ENCODE data around the gene MOB3A.

DNA sequence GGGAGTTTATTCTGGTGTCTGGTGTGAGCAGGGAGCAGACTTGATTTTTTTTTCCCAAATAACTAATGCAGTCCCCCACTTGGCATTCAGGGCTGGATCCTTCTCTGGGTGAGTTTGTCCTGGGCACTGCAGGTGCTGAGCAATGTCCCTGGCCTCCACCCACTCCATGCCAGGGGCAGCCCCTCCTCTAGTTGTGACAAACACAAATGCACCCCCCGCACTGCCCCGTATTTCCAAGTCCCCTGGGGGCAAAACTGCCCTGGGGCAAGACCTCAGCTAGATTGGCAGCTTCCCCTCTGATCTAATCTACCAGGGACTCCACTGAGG, 6.4 kb downstream of the MOB3A start:
- no peak for TF ChIP-seq ZC3H10 (CRISPR knock-in tag; IDR thresholded peaks at IDR 0.05)
- no peak for TF ChIP-seq CSDC2 (CRISPR knock-in tag; IDR thresholded peaks at IDR 0.05)
- no peak for TF ChIP-seq PPARA (CRISPR knock-in tag; IDR thresholded peaks at IDR 0.05; ENCODE audit: borderline replicate concordance)
- TF ChIP-seq ISL1 (CRISPR knock-in tag; IDR thresholded peaks at IDR 0.05), result no peak
- TF ChIP-seq, protein P1, sequence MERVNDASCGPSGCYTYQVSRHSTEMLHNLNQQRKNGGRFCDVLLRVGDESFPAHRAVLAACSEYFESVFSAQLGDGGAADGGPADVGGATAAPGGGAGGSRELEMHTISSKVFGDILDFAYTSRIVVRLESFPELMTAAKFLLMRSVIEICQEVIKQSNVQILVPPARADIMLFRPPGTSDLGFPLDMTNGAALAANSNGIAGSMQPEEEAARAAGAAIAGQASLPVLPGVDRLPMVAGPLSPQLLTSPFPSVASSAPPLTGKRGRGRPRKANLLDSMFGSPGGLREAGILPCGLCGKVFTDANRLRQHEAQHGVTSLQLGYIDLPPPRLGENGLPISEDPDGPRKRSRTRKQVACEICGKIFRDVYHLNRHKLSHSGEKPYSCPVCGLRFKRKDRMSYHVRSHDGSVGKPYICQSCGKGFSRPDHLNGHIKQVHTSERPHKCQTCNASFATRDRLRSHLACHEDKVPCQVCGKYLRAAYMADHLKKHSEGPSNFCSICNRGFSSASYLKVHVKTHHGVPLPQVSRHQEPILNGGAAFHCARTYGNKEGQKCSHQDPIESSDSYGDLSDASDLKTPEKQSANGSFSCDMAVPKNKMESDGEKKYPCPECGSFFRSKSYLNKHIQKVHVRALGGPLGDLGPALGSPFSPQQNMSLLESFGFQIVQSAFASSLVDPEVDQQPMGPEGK (CRISPR knock-in tag; IDR thresholded peaks at IDR 0.05; ENCODE audit: borderline replicate concordance), result no peak
- TF ChIP-seq ZNF565 (CRISPR knock-in tag; conservative IDR thresholded peaks at IDR 0.05; ENCODE audit: low read depth), result no peak
- TF ChIP-seq ZFP30 (CRISPR knock-in tag; IDR thresholded peaks at IDR 0.05), result no peak

All from SK-N-SH treated with all-trans-retinoic acid at 6 μM for 48 hours (cell line).